Breast epithelium (tissue), 3 donors: ENCODE measurements around the gene RNF111.

Source experiments
- CTCF ChIP-seq, 3 donors: fragments of 450-650 bp; IDR thresholded peaks; one replicate each; pipeline ENCODE4 v1.5.1; 2016 to 2017; ENCODE audit warnings: antibody characterized with exemption in 3 of 3, mild to moderate bottlenecking in 3 of 3, moderate library complexity in 3 of 3
- POLR2AphosphoS5 ChIP-seq, 3 donors: sonication (generic); formaldehyde crosslinking; IDR thresholded peaks; one replicate each; pipeline ENCODE4 v1.6.1; 2017; ENCODE audit warnings: antibody characterized with exemption in 3 of 3

DNA sequence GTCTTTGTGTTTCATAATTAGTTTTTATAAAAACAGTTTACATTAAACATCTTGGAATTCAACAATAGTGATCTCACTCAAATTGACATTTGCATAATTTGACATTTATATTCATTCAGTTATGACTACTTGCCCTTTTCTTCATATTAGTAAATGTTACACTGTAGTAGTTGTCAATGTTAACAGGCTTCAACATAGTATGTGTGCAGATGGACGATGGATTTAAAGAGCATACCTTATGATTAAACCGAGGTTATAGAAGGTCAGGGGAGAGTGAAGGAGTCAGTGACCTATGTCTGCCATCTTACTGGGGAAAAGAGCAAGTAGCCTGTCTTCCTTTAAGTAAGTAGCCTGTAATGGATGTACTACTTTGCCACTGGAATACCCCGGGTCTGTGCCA, 109.0 kb downstream of the RNF111 start:
- TF ChIP-seq CTCF (IDR thresholded peaks at IDR 0.05) (no peak), POLR2AphosphoS5 (IDR thresholded peaks at IDR 0.05) (no peak)
